Measurements from ENCODE around the gene MAP6D1. TPM values are rescaled to one million over a fixed set of nuclear protein-coding genes. Genes with fewer than 3 reads are reported as not detected.

Gene MAP6D1
- total and polyA plus RNA-seq, 4 donors: 10.7 to 40.7 (median 23.1) TPM

DNA sequence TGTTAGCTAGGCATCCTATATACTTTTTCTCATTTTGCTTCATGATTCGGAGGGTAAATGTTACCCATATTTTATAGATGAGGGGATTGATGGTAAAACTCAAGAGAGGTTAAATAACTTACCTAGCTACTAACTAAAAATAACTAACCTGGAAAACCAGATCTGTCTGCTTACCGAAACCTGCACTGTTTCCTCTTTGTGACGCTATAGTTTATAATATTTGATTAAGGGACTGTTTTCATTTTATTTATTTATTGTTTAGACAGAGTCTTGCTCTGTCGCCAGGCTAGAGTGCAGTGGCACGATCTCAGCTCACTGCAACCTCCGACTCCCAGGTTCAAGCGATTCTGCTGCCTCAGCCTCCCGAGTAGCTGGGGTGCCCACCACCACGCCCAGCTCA lies 55.9 kb downstream of the MAP6D1 start:
- DNase-seq (ENCODE audit: low read depth in 4 of 6, low spot score in 6 of 6): no peak
- 96% methylated on average over 4 of the region's 9 CpGs for WGBS (ENCODE audit: insufficient coverage)
- Histone ChIP-seq H3K9me3 (ENCODE audit: control insufficient read depth, insufficient read depth, low read length) (no peaks in the 10 kb centered on the region), H3K4me3 (ENCODE audit: low read depth, low read length) (no peak overlapping the region), H3K4me1 (ENCODE audit: control insufficient read depth, insufficient read depth, low read length) (no peaks in the 10 kb centered on the region), H3K27ac (ENCODE audit: low read depth, low read length) (no peak overlapping the region), H3K36me3 (ENCODE audit: control insufficient read depth, insufficient read depth, low read length) (peaks cover 41% of the 10 kb centered on the region), H3K27me3 (ENCODE audit: control insufficient read depth, insufficient read depth, low read length) (no peaks in the 10 kb centered on the region)

DNA sequence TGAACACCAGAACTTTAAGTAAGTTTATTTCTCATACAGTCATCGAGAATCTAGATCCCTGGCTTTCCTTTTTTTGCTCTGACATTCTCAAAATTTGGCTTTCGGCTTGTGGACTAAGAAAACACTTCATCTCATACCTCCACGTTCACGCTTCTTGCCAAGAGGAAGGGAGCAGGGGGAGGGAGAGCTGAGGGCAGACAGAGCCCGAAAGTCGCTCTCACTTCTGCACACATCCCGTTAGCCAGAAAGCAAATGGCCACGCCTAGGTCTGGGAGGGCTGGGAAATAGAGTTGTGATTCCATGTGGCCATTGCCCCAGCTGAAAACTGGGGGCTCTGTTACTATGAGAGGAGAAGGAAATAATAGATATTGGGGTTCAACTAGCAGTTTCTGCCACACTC lies 57.3 kb downstream of the MAP6D1 start:
- no peak overlapping the region for H3K4me3 ChIP-seq (ENCODE audit: low read depth, low read length)
- no peak overlapping the region for H3K27ac ChIP-seq (ENCODE audit: low read depth, low read length)
- H3K4me1 ChIP-seq (ENCODE audit: control insufficient read depth, insufficient read depth, low read length): no peaks in the 10 kb centered on the region
- DNase-seq (ENCODE audit: low read depth in 4 of 6, low spot score in 6 of 6): no peak
- no peaks in the 10 kb centered on the region for H3K27me3 ChIP-seq (ENCODE audit: control insufficient read depth, insufficient read depth, low read length)
- H3K9me3 ChIP-seq (ENCODE audit: control insufficient read depth, insufficient read depth, low read length): no peaks in the 10 kb centered on the region
- 94% methylated on average over 4 of the region's 8 CpGs for WGBS (ENCODE audit: insufficient coverage)
- peaks cover 35% of the 10 kb centered on the region for H3K36me3 ChIP-seq (ENCODE audit: control insufficient read depth, insufficient read depth, low read length)

DNA sequence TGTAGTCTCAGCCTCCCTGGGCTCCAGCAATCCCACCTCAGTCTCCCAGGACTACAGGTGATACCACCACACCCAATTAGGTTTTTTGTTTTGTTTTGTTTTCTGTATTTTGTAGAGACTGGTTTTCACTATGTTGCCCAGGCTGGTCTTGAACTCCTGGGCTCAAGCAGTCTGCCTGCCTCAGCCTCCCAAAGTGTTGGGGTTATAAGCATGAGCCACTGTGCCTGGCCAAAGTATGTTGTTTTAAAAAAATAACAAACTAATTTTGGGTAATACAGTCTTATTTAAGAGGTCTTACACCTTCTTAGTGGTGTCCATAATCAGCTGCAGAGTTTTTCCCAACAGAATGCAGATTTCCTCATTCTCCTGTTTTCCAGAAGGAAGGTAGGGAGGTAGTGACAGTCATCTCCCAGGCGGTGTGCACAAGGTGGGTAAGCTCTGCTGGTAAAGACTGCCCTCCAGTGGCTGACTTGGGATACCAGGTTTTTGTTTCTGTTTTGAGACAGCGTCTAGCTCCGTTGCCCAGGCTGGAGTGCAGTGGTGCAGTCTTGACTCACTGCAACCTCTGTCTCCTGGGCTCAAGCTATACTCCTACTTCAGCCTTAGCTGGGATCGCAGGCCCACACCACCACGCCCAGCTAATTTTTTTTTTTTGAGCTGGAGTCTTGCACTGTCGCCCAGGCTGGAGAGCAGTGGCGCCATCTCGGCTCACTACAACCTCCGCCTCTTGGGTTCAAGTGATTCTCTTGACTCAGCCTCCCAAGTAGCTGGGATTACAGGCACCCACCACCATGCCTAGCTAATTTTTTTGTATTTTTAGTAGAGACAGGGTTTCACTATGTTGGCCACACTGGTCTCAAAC lies 58.4 kb downstream of the MAP6D1 start:
- peak; percentile 15 to 89 (median 57) for DNase-seq (ENCODE audit: low read depth in 4 of 6, low spot score in 6 of 6)
- 52% methylated on average over 6 of the region's 9 CpGs for WGBS (ENCODE audit: insufficient coverage)
- Histone ChIP-seq H3K9me3 (ENCODE audit: control insufficient read depth, insufficient read depth, low read length) (no peaks in the 10 kb centered on the region), H3K36me3 (ENCODE audit: control insufficient read depth, insufficient read depth, low read length) (peaks cover 39% of the 10 kb centered on the region), H3K27me3 (ENCODE audit: control insufficient read depth, insufficient read depth, low read length) (no peaks in the 10 kb centered on the region), H3K4me1 (ENCODE audit: control insufficient read depth, insufficient read depth, low read length) (no peaks in the 10 kb centered on the region), H3K27ac (ENCODE audit: low read depth, low read length) (no peak overlapping the region), H3K4me3 (ENCODE audit: low read depth, low read length) (no peak overlapping the region)

DNA sequence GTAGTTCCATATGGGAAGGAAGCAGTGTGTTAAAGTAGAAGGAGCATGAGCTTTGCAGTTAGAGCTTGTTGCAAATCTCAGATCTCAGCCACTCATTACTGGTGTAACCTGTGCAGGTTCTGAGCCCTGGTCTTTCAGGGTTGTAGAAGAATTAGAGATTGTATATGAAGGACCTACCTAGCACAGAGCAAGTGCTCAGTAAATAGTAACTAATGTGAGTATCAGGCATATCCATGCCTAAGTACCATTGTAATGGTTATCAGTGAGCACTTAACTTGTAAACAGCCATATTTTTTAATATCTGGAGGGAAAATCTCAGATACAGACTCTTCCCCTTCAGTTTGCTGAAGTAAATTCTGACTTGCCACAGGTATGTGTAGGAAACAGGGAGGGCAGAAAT lies 59.3 kb downstream of the MAP6D1 start:
- Histone ChIP-seq H3K9me3 (ENCODE audit: control insufficient read depth, insufficient read depth, low read length) (no peaks in the 10 kb centered on the region), H3K27ac (ENCODE audit: low read depth, low read length) (no peak overlapping the region), H3K27me3 (ENCODE audit: control insufficient read depth, insufficient read depth, low read length) (no peaks in the 10 kb centered on the region), H3K36me3 (ENCODE audit: control insufficient read depth, insufficient read depth, low read length) (peaks cover 40% of the 10 kb centered on the region), H3K4me1 (ENCODE audit: control insufficient read depth, insufficient read depth, low read length) (no peaks in the 10 kb centered on the region), H3K4me3 (ENCODE audit: low read depth, low read length) (no peak overlapping the region)
- no peak for DNase-seq (ENCODE audit: low read depth in 4 of 6, low spot score in 6 of 6)

Other genes with a start within 250 kb of the MAP6D1 start
- 100 to 1,000 TPM in 1 of 2 donors, 10 to 100 TPM in 1; 71.9 to 162 TPM for gene KLHL24, start 190.0 kb downstream of the MAP6D1 start, total RNA-seq
- 10 to 100 TPM; 26.2 to 30.1 TPM for gene KLHL24, start 190.0 kb downstream of the MAP6D1 start, polyA plus RNA-seq (ENCODE audit: insufficient read length in 2 of 2)
- 10 to 100 TPM; 33.8 to 43.3 TPM for gene YEATS2, start 127.8 kb downstream of the MAP6D1 start, total RNA-seq
- 10 to 100 TPM; 32.9 to 40.8 TPM for gene YEATS2, start 127.8 kb downstream of the MAP6D1 start, polyA plus RNA-seq (ENCODE audit: insufficient read length in 2 of 2)
- gene PARL, start 59.3 kb upstream of the MAP6D1 start, total RNA-seq: 10 to 100 TPM; 22.6 to 46.6 TPM
- gene PARL, start 59.3 kb upstream of the MAP6D1 start, polyA plus RNA-seq (ENCODE audit: insufficient read length in 2 of 2): 10 to 100 TPM; 38.3 to 45.5 TPM
- 10 to 100 TPM; 40.7 to 43.0 TPM for gene ABCC5, start 192.3 kb upstream of the MAP6D1 start, total RNA-seq
- gene ABCC5, start 192.3 kb upstream of the MAP6D1 start, polyA plus RNA-seq (ENCODE audit: insufficient read length in 2 of 2): 10 to 100 TPM; 77.3 to 89.2 TPM
- not detected for gene HTR3D, start 206.2 kb upstream of the MAP6D1 start, total RNA-seq
- not detected for gene HTR3D, start 206.2 kb upstream of the MAP6D1 start, polyA plus RNA-seq (ENCODE audit: insufficient read length in 2 of 2)
- gene HTR3C, start 227.5 kb upstream of the MAP6D1 start, total RNA-seq: not detected
- gene HTR3C, start 227.5 kb upstream of the MAP6D1 start, polyA plus RNA-seq (ENCODE audit: insufficient read length in 2 of 2): not detected